NCI-H187 (cell line): ENCODE data around the gene LRRC66.

Source experiments
- DNase-seq, 2 experiments: peaks; one replicate each; lab custom pipeline; 2025; lab: John Stamatoyannopoulos, UW

LRRC66 gene

GRCh38 chr4:52019936-52020657 lies at the start of gene LRRC66:
LRRC66 (minus strand) TSS chr4:52020363; CDS start chr4:52017613, 2,750 bp downstream.
- DNase-seq, result no peak

DNA sequence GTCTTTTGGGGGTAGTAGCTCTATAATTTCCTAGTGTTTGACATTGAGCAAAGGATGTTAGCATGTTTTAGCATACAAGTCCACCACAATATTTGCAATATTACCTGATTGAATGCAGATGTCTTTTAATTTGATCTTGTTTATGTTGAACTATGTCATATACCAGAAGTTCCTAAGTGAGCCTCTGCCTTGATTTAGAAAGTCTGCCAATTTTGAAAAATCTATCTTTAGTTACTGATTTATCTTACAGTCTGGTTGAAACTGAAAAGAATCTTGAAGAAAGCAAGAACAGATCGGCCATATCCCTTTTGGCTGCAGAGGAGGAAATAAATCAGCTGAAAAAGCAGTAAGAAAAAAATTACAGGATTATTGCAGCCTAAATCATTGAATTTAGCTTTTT lies 49.4 kb upstream of the LRRC66 start:
- no peak for DNase-seq

DNA sequence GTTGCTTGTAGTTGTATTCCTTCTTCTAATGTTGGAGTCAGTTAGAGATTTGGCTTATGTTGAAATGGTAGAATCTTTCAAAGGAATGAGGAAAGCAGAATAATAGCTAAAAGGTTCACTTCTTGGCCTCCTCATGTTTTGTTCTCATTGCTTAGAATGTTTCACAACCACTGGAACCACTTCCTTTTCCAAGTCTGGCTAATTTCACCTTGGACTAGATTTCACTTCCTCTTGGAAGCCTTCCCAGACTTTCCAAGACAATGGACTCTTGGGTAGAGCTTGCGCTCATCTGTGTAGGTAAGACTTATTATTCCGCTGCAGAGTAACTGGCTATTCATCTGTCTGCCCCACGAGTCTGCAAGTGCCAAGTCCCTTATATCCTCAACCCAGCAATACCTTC lies 39.2 kb upstream of the LRRC66 start:
- DNase-seq, result no peak

DNA sequence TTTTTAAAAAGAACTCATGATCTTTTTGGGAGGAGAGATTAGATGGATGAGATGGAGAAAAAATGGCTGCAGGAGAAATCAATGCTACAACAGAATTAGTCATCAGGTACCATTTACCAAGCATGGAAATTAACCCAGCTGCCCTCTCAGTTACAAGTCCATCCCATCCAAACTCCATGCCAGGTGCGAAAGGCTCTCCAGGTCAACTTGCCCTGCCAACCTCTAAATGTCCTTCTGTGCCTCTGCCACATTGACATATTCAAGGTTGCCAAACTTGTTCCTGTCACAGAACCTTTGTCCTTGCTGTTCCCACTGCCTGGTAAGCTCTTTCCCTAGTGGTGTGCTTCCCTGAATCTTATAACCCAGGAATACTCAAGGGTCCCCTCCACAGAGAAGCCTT lies 38.1 kb upstream of the LRRC66 start:
- no peak for DNase-seq

GRCh38 chr4:52057196-52057595 lies 37.0 kb upstream of the LRRC66 start:
- no peak for DNase-seq

DNA sequence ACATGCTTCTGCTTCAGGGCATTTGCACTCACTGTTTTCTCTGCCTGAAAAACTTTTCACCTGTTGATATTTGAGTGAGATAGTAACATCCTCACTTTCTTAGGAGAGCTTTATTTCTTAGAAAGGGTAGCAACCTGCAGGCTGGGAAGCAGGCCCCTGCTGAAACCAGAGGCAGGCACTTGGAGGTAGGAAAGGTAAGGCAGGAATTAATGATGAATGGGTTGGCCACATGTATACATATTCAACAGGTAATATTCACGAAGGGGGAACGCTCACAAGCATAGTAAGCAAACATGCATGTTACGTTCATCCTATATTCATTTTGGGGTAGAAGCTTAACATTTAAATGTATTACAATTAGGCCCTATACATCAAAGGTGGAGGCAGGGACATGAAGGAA lies 34.1 kb upstream of the LRRC66 start:
- no peak for DNase-seq

- no peak for DNase-seq
Measured at GRCh38 chr4:52052475-52052780, 32.3 kb upstream of the LRRC66 start.

DNA sequence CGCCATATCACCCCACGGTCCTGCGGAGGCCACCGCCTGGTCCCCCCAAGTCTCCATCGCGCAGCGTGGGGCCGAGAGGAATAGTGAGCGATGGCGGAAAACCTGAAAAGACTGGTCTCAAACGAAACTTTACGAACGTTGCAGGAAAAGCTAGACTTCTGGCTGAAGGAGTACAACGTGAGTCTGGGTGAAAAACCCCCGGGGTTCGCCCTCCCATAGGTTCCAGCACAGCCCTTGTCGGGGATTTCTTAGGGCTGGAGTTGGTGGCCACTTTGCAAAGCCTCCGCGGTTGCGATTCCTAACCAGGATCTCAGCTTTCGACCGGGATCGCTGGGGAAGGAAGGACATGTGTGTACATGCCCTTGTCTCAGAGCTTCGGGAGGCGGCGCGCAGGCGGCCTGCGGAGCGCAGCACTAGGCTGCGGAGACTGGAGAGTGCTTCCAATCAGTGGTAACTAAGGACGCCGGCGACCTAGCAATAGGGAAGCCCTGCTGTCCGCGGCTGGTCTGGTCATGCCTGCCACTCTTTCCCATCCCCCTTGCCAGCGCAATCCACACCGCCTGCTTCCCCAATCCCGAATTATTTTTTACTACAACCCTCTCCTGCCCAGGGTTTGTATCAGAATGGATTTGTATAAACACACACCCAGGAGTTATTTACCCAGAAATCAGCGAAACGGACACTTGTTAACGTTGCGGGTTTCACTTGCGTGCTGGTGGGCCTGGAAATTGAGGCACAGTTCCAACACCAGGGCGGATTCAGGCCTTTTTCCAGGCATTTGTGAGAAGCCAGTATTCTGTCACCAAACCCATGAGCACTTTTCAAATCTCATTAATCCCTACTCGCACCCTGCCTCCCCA lies 31.7 kb upstream of the LRRC66 start:
- no peak for DNase-seq

DNA sequence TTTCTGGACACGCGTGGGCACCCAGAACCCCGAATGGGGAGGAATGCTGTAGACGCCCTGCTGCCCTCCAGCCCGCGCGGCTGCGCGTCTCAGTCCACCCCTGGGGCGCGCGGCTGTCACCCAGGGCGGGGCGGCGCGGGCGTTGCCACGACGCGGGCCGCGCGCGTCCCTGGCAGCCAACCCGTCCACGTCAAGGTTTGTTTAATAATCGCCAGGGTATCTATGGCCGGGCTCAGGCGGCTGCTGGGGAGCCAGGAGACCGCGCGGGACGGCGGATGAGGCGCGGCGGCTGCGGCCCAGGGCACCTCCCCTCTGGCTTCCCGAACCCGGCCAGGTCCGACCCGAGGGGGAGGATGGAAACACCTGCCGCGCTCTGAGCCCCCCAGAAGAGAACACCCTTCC lies 31.1 kb upstream of the LRRC66 start, which contains the start of gene SPATA18:
Gene SPATA18 (plus strand): TSS at position 92 of the 402 bp plus-strand sequence. CDS start 401 bp downstream, outside the sequence.
- DNase-seq, result no peak

DNA sequence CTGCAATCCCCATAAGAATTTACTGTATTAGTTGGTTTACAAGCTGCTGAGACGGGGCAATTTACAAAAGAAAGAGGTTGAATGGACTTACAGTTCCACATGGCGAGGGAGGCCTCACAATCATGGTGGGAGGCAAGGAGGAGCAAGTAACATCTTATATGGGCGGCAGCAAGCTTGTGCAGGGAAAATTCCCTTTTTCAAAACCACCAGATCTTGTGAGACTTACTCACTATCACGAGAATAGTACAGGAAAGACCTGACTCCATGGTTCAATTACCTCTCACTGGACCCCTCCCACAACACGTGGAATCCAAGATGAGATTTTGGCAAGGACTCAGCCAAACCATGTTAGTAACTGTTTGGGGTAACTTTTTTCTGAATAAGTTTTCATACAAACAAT lies 29.1 kb upstream of the LRRC66 start:
- DNase-seq, result no peak

DNA sequence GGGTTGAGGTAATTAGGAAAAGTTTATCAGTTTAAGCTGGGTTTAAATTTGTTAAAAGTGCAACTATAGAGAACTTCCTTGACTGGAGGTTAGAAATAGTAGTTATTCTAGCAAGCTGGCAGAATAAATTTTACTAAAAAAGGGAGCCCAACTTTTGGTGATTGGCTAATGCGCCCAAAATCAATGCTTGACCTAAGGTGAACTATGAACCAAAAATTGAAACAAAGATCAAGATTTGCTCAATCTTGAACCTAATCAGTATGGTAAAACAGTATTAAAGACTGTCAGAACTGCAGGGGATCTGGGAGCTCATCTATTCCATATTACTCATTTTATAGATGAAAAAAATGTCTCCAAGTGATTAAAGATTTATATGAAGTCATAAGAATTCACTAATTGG lies 24.9 kb upstream of the LRRC66 start:
- DNase-seq, result no peak

DNA sequence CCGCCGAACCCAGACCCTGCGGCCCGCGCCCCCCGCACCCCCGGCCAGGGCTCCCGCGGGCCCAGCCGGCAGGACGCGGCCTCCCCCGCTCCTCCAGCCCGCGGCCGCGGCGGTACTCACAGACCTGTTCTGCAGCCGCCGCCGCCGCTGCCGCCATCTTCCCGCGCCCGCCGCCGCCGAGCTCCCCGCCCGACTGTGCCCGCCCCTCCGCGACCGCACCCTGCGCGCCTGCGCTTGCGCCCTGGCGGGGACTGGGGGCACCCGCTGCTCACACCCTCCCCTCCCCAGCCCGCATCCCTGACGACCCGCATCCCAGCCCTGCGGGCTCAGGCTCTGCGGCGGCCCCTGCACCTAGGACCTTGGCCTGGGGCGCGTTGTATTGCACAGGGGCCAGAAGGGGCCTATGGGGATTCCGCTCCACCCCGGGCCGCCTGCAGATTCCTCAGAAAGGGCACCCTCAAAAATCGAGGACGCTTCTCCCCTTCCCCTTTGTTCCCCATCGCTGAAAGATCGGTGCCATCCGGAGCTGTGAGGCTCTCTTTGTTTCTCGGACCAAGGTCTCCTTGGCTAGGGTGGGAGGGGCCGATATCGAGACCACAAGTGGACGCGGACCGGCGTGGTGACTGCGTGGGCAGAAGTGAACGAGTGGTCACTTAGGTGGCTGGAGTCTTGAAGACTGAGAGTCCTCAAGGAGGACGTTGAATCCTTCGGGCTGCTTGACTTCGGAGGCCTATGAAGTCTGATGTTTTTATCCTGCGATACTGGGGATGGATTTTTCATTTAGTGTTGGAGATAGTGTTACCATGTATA lies 18.1 kb upstream of the LRRC66 start, which contains the start of gene SGCB:
Gene SGCB (minus strand): TSS at position 197 of the 810 bp plus-strand sequence. CDS start 40 bp downstream, at position 157.
- DNase-seq, result peak in 1 of 2 experiments; percentile 73

DNA sequence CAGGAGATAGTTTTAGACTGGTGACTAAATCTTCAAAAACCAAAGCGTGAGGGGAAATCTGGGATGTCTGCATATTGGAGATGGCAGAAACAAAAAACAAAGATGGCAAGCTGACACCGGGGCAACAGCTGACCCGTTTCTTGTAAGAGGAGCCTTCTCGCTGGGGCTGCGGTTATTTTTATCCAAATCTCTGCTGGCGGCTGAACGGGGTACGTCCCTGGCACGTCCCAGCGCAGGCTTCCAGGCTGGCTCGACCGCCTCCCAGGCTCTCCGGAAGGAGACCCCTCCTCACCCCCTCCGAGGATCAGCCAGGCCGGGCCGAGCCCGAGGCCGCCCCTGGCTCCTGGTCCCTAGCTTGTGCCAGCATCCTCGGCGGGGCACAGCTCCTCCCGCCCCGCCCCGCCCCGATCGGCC lies 17.5 kb upstream of the LRRC66 start:
- DNase-seq, result peak in 1 of 2 experiments; percentile 18

GRCh38 chr4:52036886-52037530 lies 16.8 kb upstream of the LRRC66 start:
- no peak for DNase-seq

DNA sequence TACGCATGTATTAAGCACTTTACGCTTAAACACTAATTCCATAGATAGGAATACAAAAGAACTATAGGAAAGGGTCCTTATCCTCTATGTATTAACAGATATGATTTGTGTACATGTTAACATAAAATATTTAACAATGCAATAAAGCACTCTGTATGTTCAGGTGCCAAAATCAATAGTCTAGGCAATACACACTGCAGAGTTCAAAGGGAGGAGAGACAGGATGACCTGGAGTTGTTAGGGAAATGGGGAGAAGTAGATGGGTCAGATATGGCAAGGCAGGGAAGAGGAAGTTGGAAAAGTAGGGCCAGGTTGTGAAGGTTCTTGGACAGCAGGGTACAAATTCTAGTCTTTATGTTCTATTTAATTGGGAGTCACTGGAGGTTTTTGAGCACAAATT lies 15.0 kb upstream of the LRRC66 start:
- no peak for DNase-seq

DNA sequence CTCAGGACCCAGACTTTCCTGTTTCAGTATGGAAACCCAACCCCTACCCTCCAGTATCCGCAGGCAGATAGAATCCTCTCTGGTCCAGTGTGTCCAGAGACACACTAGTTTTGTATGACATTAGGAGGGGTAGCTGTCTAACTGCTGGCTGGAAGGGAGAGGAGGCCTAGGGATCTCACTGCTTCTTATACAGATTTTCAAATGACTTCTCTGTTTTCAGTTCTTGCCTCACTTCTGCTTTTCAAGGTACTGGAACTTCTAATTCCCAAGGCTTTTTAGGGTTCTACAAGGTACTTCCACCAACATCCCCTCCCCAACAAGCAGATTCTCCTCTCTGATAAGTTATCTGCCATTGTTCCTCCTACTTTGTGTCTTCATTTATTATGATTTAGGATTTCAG lies 11.8 kb upstream of the LRRC66 start:
- no peak for DNase-seq

DNA sequence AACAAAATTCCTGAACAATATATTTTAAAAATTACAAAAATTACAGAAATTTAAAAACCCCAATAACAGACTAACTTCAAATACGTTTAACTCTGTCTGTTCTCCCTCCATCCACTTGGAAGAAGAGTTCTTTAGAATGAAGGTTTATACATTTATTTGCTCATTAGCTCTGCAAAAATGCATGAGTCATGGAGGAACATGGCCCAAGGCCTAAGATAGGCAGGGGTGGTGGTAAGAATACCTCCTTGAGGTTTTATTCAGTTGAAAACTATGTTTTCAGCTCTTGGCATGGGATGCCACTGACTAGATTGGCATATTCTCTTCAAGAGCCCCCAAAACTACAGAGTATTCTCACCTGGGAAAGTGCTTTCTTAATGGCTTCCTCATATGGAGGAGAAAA lies 8.8 kb upstream of the LRRC66 start:
- DNase-seq, result no peak

DNA sequence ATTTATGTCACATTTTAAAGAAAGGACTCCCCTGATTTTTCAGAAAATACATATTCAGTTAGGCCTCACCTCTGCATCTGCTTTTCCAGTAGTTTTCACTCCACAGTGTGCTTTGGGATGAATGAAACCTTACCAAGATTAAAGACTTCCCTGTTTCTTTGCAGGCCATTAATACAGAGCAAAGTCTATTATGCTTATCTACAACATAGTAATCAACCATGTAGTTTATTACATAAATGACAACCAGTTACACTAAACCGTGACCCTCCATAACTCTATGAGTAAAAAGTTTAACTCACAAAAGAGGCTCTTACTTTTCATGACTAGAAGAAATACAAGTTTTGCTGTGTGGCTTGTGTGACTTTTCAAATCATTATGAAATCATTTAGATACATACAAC lies 2.3 kb downstream of the LRRC66 start:
- no peak for DNase-seq

DNA sequence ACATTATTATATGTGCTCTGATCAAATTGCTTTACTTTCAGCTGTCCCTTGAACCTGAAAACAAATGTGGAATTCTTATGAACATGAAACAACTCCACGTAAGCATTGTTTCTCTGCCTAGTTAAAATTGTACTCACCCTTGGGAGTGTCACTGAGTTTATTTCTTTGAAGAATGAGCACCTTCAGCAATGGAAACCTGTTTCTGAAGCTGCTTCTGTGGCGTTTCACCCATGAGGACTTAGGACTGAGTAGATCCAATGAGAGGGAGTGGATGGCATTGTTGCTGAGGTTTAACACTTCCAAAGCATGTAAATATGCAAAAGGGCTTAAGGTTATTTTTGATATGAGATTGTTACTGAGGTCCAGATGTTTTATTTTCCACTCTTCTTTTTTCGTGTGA lies 3.2 kb downstream of the LRRC66 start:
- no peak for DNase-seq

GRCh38 chr4:52015366-52015765 lies 4.8 kb downstream of the LRRC66 start:
- DNase-seq, result no peak

DNA sequence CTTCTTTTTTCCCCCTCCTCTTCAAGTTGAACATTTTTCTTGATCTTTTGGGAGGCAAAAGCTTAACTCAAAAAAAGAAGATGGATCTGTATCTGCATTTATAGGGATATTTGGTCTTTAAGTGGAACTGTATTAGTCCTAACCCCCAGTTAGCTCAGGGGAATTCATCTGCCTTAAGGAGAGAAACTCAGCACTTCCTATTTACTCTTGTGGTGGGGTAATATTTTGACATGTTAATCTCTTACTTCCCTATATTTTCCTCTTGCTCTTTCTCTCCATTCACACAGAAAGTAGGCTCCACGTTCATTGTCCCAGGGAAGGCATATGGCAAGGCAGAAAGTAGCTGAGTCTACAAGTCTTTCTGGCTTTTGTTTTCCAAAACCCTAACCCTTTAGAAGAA lies 5.3 kb downstream of the LRRC66 start:
- DNase-seq, result no peak

- DNase-seq, result no peak
Measured at GRCh38 chr4:52012651-52013050, 7.5 kb downstream of the LRRC66 start.
